HUES6 (cell line): ENCODE data around the gene AMH.
"Not testable (repeated sequence)": the region's sequence is repeated elsewhere in the genome, so short reads cannot be mapped to it uniquely, and the experiment has no call there.

Experiments
- H3K27ac ChIP-seq: 2 replicates; pipeline ENCODE4 v1.7.0; 2013; ENCODE audit warnings: low read depth, mild to moderate bottlenecking, low read length, inconsistent platforms
- H3K27me3 ChIP-seq: 2 replicates; pipeline ENCODE4 v1.6.1; 2013; ENCODE audit warnings: low read length; ENCODE audit not compliant: control insufficient read depth, insufficient read depth
- H3K36me3 ChIP-seq: 2 replicates; pipeline ENCODE4 v1.6.1; 2013; ENCODE audit warnings: low read length; ENCODE audit not compliant: control insufficient read depth, insufficient read depth
- H3K4me1 ChIP-seq: 2 replicates; pipeline ENCODE4 v1.6.1; 2013; ENCODE audit warnings: low read length; ENCODE audit not compliant: control insufficient read depth, insufficient read depth
- H3K4me3 ChIP-seq: 2 replicates; pipeline ENCODE4 v1.5.1; 2013; ENCODE audit warnings: low read depth, low read length
- H3K9ac ChIP-seq: one replicate; pipeline ENCODE4 v1.6.1; 2013; ENCODE audit warnings: mild to moderate bottlenecking, low read length
- H3K9me3 ChIP-seq: 2 replicates; pipeline ENCODE4 v1.6.1; 2013; ENCODE audit warnings: low read depth, low read length; ENCODE audit not compliant: control insufficient read depth, insufficient read depth

AMH gene

DNA sequence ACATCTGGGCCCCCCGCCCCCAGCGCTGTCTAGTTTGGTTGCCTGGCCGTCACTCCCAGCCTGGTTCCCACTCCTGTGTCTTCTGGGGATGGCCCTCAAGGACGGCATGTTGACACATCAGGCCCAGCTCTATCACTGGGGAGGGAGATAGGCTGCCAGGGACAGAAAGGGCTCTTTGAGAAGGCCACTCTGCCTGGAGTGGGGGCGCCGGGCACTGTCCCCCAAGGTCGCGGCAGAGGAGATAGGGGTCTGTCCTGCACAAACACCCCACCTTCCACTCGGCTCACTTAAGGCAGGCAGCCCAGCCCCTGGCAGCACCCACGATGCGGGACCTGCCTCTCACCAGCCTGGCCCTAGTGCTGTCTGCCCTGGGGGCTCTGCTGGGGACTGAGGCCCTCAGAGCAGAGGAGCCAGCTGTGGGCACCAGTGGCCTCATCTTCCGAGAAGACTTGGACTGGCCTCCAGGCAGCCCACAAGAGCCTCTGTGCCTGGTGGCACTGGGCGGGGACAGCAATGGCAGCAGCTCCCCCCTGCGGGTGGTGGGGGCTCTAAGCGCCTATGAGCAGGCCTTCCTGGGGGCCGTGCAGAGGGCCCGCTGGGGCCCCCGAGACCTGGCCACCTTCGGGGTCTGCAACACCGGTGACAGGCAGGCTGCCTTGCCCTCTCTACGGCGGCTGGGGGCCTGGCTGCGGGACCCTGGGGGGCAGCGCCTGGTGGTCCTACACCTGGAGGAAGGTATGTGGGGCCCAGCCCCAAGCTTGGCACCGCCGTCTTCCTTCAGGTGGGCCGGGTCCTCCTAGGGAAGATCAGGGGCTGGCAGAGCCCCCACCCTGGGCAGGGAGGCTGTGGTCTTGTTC lies at the start of gene AMH:
TSS of gene AMH (plus strand) at position 314 of the 857 bp plus-strand sequence. CDS start at position 324, 10 bp downstream.
- no peaks in the 10 kb centered on the region; the same call in 1 of the 2 replicates for H3K4me1 ChIP-seq
- no peak within 1 kb of the TSS for H3K4me3 ChIP-seq
- H3K9ac ChIP-seq, result no peak within 1 kb of the TSS
- no peaks in the 10 kb centered on the region for H3K9me3 ChIP-seq
- peaks cover 28% of the 10 kb centered on the region for H3K27me3 ChIP-seq
- no peak within 1 kb of the TSS for H3K27ac ChIP-seq
- peaks cover 40% of the 10 kb centered on the region for H3K36me3 ChIP-seq

GRCh38 chr19:2199861-2200623 lies 49.1 kb upstream of the AMH start:
- Histone ChIP-seq H3K9ac (no peak overlapping the region), H3K4me3 (no peak overlapping the region), H3K27ac (no peak overlapping the region; the same call in 1 of the 2 replicates), H3K36me3 (peaks cover 59% of the 10 kb centered on the region), H3K27me3 (no peaks in the 10 kb centered on the region), H3K9me3 (no peaks in the 10 kb centered on the region), H3K4me1 (peaks cover 3% of the 10 kb centered on the region; the same call in 1 of the 2 replicates)

- peaks cover 57% of the 10 kb centered on the region for H3K36me3 ChIP-seq
- not testable (repeated sequence) for H3K9ac ChIP-seq, H3K4me1 ChIP-seq
Observed at GRCh38 chr19:2200624-2201294, 48.4 kb upstream of the AMH start.

GRCh38 chr19:2201473-2202148 lies 47.5 kb upstream of the AMH start:
- Histone ChIP-seq H3K9me3 (no peaks in the 10 kb centered on the region), H3K9ac (no peak overlapping the region), H3K27ac (peak overlapping the region; percentile 18; the same call in 1 of the 2 replicates), H3K27me3 (no peaks in the 10 kb centered on the region), H3K4me1 (peaks cover 3% of the 10 kb centered on the region; the same call in 1 of the 2 replicates), H3K4me3 (no peak overlapping the region), H3K36me3 (peaks cover 54% of the 10 kb centered on the region)

More at GRCh38 chr19:2200624-2201294, 48.4 kb upstream of the AMH start:
- not testable (repeated sequence) for H3K4me3 ChIP-seq, H3K27ac ChIP-seq, H3K27me3 ChIP-seq, H3K9me3 ChIP-seq

DNA sequence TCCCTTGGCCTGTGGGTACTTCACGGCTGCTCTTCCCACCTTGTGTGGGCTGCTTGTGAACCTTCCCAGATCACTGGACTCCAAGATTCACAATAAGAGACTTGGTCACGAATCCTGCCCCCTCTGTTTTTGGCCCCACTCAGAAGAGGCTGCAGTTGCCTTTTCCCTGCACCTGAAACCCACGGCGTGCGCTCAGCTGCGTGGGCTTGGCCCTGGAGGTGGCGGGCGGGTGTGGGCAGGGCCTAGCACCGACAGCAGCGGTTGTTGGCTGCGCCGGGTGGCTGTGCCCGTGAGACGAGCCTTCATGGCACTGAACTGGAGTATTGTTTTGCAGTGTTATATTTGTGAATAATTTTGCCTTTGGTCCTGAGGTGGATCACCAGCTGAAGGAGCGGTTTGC lies 46.8 kb upstream of the AMH start:
- H3K27ac ChIP-seq, result no peak overlapping the region
- H3K27me3 ChIP-seq, result no peaks in the 10 kb centered on the region
- H3K9ac ChIP-seq, result no peak overlapping the region
- H3K36me3 ChIP-seq, result peaks cover 51% of the 10 kb centered on the region
- H3K4me3 ChIP-seq, result no peak overlapping the region
- H3K9me3 ChIP-seq, result no peaks in the 10 kb centered on the region
- peaks cover 3% of the 10 kb centered on the region; the same call in 1 of the 2 replicates for H3K4me1 ChIP-seq

DNA sequence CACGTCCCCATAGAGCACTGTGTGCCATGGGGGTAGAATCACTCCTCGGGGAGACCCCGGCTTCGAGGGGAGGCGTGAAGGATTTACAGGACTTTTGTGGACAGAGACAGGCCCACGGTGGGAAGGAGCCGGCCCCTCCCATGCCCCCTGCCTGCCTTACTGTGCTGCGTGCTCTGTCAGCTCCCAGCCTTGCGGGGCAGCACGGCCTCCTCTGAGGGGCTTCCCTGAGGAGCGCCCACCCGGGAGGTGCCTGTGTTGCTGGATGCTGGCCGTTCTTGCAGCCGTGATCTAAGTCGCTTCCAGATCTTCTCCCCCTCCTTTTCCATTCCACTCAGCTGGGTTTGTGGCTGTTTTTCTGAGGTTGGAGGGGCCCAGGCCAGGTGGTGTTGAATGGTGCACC lies 42.1 kb upstream of the AMH start:
- Histone ChIP-seq H3K9ac (no peak overlapping the region), H3K9me3 (no peaks in the 10 kb centered on the region), H3K36me3 (peaks cover 68% of the 10 kb centered on the region), H3K27me3 (no peaks in the 10 kb centered on the region), H3K4me1 (peaks cover 10% of the 10 kb centered on the region; the same call in 1 of the 2 replicates), H3K27ac (no peak overlapping the region), H3K4me3 (no peak overlapping the region)

- Histone ChIP-seq H3K4me1 (peaks cover 10% of the 10 kb centered on the region; the same call in 1 of the 2 replicates), H3K27ac (no peak overlapping the region), H3K27me3 (no peaks in the 10 kb centered on the region), H3K9me3 (no peaks in the 10 kb centered on the region), H3K4me3 (no peak overlapping the region), H3K36me3 (peaks cover 74% of the 10 kb centered on the region), H3K9ac (peak overlapping the region; percentile 31)
Observed at GRCh38 chr19:2207991-2208860, 40.9 kb upstream of the AMH start.

GRCh38 chr19:2208975-2209374 lies 40.1 kb upstream of the AMH start:
- no peaks in the 10 kb centered on the region for H3K9me3 ChIP-seq
- no peak overlapping the region for H3K4me3 ChIP-seq
- no peak overlapping the region for H3K27ac ChIP-seq
- no peaks in the 10 kb centered on the region for H3K27me3 ChIP-seq
- peak overlapping the region; percentile 4 for H3K9ac ChIP-seq
- H3K4me1 ChIP-seq, result peaks cover 10% of the 10 kb centered on the region; the same call in 1 of the 2 replicates
- peaks cover 74% of the 10 kb centered on the region for H3K36me3 ChIP-seq

- Histone ChIP-seq H3K4me1 (peaks cover 10% of the 10 kb centered on the region; the same call in 1 of the 2 replicates), H3K9me3 (no peaks in the 10 kb centered on the region), H3K36me3 (peaks cover 74% of the 10 kb centered on the region), H3K27ac (0 out of 2 replicates have a peak overlapping the region, but pooled peaks have one; percentile 15), H3K4me3 (no peak overlapping the region), H3K27me3 (no peaks in the 10 kb centered on the region), H3K9ac (no peak overlapping the region)
Observed at GRCh38 chr19:2209408-2209807, 39.7 kb upstream of the AMH start.
